ENCODE results near the gene DAPK1.

- TF ChIP-seq CTCF (IDR thresholded peaks at IDR 0.05; ENCODE audit: low read length) (no peak), EZH2 (IDR thresholded peaks at IDR 0.05; ENCODE audit: borderline replicate concordance, low read length) (no peak)
Observed at GRCh38 chr9:87670572-87671264, 173.1 kb downstream of the DAPK1 start.

All from OCI-LY1 (cell line).